KMS-11 (cell line): ENCODE results near the gene ST6GALNAC4.
"Not testable (repeated sequence)": the region's sequence is repeated elsewhere in the genome, so short reads cannot be mapped to it uniquely, and the experiment has no call there.

ENCODE experiments used
- H2AFZ ChIP-seq: fragments of 200-600 bp; sonication (generic); 2 replicates; pipeline ENCODE4 v1.6.1; 2016; ENCODE audit warnings: antibody characterized with exemption, mixed run types, low read depth
- H3K27ac ChIP-seq: fragments of 200-600 bp; sonication (generic); 2 replicates; pipeline ENCODE4 v1.6.1; 2016; ENCODE audit warnings: mild to moderate bottlenecking, mixed run types
- H3K27me3 ChIP-seq: fragments of 200-600 bp; sonication (generic); 2 replicates; pipeline ENCODE4 v1.6.1; 2017; ENCODE audit warnings: mild to moderate bottlenecking, low read depth, mixed run types, moderate library complexity; ENCODE audit not compliant: insufficient read depth
- H3K36me3 ChIP-seq: fragments of 200-600 bp; sonication (generic); 2 replicates; pipeline ENCODE4 v1.6.1; 2017; ENCODE audit warnings: mild to moderate bottlenecking, mixed run types; ENCODE audit not compliant: insufficient read depth
- H3K4me1 ChIP-seq: fragments of 200-600 bp; sonication (generic); 2 replicates; pipeline ENCODE4 v1.6.1; 2016; ENCODE audit warnings: mild to moderate bottlenecking, low read depth, mixed run types; ENCODE audit not compliant: poor library complexity, severe bottlenecking
- H3K4me2 ChIP-seq: fragments of 200-600 bp; sonication (generic); 2 replicates; pipeline ENCODE4 v1.7.0; 2016; ENCODE audit warnings: mild to moderate bottlenecking, mixed run types
- H3K4me3 ChIP-seq: fragments of 200-600 bp; sonication (generic); IDR thresholded peaks from 2 replicates; pipeline ENCODE4 v1.6.1; 2017; ENCODE audit warnings: low read depth, low read length, mixed read lengths; ENCODE audit not compliant: insufficient read depth
- H3K79me2 ChIP-seq: fragments of 200-600 bp; sonication (generic); 2 replicates; pipeline ENCODE4 v1.6.1; 2016; ENCODE audit warnings: low read depth, mixed run types; ENCODE audit not compliant: insufficient read depth
- H3K9ac ChIP-seq: fragments of 200-600 bp; sonication (generic); 2 replicates; pipeline ENCODE4 v1.6.1; 2016; ENCODE audit warnings: mild to moderate bottlenecking, mixed run types
- H4K20me1 ChIP-seq: fragments of 200-600 bp; sonication (generic); 2 replicates; pipeline ENCODE4 v1.6.1; 2016; ENCODE audit warnings: mild to moderate bottlenecking, mixed run types; ENCODE audit not compliant: insufficient read depth
- TF ChIP-seq, protein P1 (sequence below): fragments of 200-600 bp; sonication (generic); conservative IDR thresholded peaks from 2 replicates; pipeline ENCODE4 v1.6.1; 2017; ENCODE audit warnings: low read depth, mild to moderate bottlenecking, antibody characterized with exemption, low read length, moderate library complexity, mixed read lengths

Gene ST6GALNAC4

DNA sequence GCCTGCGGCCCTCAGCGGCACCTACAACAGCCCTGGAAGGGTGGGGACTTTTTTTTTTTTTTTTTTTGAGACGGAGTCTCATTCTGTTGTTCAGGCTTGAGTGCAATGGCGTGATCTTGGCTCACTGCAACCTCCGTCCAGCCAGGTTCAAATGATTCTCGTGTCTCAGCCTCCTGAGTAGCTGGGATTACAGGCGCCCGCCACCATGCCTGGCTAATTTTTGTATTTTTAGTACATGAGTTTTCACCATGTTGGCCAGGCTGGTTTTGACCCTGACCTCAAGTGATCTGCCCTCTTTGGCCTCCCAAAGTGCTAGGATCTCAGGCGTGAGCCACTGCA is 46.7 kb downstream of the ST6GALNAC4 start:
- TF ChIP-seq, protein P1, sequence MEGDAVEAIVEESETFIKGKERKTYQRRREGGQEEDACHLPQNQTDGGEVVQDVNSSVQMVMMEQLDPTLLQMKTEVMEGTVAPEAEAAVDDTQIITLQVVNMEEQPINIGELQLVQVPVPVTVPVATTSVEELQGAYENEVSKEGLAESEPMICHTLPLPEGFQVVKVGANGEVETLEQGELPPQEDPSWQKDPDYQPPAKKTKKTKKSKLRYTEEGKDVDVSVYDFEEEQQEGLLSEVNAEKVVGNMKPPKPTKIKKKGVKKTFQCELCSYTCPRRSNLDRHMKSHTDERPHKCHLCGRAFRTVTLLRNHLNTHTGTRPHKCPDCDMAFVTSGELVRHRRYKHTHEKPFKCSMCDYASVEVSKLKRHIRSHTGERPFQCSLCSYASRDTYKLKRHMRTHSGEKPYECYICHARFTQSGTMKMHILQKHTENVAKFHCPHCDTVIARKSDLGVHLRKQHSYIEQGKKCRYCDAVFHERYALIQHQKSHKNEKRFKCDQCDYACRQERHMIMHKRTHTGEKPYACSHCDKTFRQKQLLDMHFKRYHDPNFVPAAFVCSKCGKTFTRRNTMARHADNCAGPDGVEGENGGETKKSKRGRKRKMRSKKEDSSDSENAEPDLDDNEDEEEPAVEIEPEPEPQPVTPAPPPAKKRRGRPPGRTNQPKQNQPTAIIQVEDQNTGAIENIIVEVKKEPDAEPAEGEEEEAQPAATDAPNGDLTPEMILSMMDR = peak; percentile 22
- H3K27ac ChIP-seq, H3K36me3 ChIP-seq, H3K9ac ChIP-seq, H2AFZ ChIP-seq, H3K4me1 ChIP-seq, H3K79me2 ChIP-seq, H4K20me1 ChIP-seq, H3K4me3 ChIP-seq, H3K27me3 ChIP-seq, H3K4me2 ChIP-seq: not testable (repeated sequence)

GRCh38 chr9:127869310-127870152 is 47.3 kb downstream of the ST6GALNAC4 start:
- H3K36me3 ChIP-seq = no peaks in the 10 kb centered on the region
- no peaks in the 10 kb centered on the region for H4K20me1 ChIP-seq
- H3K27ac ChIP-seq = no peak overlapping the region
- no peak overlapping the region for H3K4me3 ChIP-seq
- no peaks in the 10 kb centered on the region for H3K27me3 ChIP-seq
- no peak overlapping the region for H3K4me2 ChIP-seq
- no peaks in the 10 kb centered on the region for H3K4me1 ChIP-seq
- no peak overlapping the region for H3K9ac ChIP-seq
- TF ChIP-seq, protein P1 = peak; percentile 91
- no peak overlapping the region for H2AFZ ChIP-seq
- H3K79me2 ChIP-seq = no peaks in the 10 kb centered on the region

DNA sequence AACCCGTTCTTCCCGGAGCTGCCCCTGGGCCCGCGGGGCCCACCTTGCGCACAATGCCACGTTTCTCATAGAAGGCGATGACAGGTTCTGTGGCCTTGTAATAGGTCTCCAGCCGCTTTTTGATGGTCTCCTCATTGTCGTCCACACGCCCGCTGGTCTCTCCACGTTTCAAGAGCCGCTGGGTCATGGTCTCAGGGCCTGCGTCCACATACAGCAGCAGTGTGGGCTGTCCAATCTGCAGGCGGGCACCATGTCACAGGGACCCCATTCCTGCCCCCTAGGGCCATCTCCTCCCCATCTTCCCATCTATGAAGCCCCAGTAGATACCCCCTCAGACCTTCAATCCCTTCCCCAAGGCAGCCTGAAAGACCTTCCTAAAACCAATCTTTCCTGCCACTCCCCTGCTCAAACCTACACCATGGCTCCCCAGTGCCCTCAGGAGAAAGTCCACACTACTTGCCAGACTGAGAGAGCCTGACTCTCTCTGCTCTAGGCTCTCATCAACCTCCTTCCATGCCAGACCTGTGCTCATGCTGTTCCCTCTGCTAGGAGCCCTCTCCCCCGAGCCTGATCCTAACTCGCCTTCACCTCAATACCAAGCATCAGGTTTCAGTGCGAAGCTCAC is 48.5 kb downstream of the ST6GALNAC4 start:
- no peaks in the 10 kb centered on the region for H4K20me1 ChIP-seq
- no peak overlapping the region for H3K9ac ChIP-seq
- H3K4me3 ChIP-seq = no peak overlapping the region
- H3K79me2 ChIP-seq = no peaks in the 10 kb centered on the region
- H3K36me3 ChIP-seq = no peaks in the 10 kb centered on the region
- H3K27ac ChIP-seq = no peak overlapping the region
- no peaks in the 10 kb centered on the region for H3K4me1 ChIP-seq
- no peak overlapping the region for H2AFZ ChIP-seq
- no peaks in the 10 kb centered on the region for H3K27me3 ChIP-seq
- TF ChIP-seq, protein P1 = no peak
- no peak overlapping the region for H3K4me2 ChIP-seq

DNA sequence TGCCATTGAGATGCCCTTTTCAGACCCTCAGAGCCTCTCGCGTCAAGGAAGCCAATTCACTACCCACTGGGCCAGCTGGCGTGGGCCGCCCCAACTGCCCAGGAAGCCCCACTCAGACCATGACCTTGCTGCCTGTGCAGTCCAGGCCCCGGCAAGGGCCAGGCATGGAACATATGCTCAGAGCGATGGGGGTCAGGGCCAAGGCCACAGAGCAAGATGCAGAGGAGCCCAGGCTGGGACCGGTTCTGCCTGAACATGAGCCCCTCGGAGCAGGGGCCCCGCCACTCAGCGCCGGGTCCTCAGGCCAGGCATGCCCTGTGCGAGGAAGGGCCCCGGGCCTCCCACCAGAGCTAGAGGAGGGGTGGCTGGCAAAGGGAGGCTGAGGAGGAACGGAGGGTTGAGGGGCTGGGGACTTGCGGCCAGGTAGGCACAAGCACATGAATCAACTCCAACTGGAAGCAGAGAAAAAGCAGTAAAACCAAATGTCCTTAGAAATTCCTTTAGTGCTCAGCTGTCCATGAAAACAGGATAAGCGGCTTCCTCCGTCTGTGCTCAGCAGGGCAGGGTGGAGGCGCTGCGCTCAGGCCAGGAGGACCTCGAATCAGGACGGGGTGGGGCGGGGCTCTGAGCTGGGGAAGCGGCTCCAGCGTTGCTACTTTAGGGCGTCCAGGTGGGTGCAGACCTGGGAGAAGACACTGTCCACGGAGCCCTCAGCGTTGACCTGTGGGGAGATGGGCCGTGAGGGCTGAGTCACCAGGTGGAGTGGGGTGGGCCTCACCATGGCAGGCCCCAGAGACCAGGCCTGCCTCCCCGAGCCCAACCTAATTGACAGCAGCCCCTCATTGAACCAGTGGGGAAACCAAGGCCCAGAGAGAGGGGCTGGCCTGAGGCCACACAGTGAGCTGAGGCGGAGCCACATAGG is 49.2 kb downstream of the ST6GALNAC4 start:
- no peak overlapping the region for H3K4me3 ChIP-seq
- TF ChIP-seq, protein P1 = no peak

More for the DNA sequence above, 49.2 kb downstream of the ST6GALNAC4 start:
- H3K27ac ChIP-seq = no peak overlapping the region
- H3K27me3 ChIP-seq = no peaks in the 10 kb centered on the region
- H2AFZ ChIP-seq = no peak overlapping the region
- H3K4me2 ChIP-seq = no peak overlapping the region
- no peaks in the 10 kb centered on the region for H4K20me1 ChIP-seq
- no peak overlapping the region for H3K9ac ChIP-seq
- H3K4me1 ChIP-seq = no peaks in the 10 kb centered on the region
- no peaks in the 10 kb centered on the region for H3K36me3 ChIP-seq
- no peaks in the 10 kb centered on the region for H3K79me2 ChIP-seq
